HG03378 (cell line): ENCODE measurements around the gene CA6.
"Not testable (repeated sequence)": the region's sequence is repeated elsewhere in the genome, so short reads cannot be mapped to it uniquely, and the experiment has no call there.

ENCODE experiments used
- ATAC-seq: cut with Tn5 transposase; IDR thresholded peaks from one replicate; pipeline ENCODE4 v1.9.1; 2021; ENCODE audit warnings: mild to moderate bottlenecking, moderate library complexity; ENCODE audit not compliant: unreplicated experiment

The CA6 gene

DNA sequence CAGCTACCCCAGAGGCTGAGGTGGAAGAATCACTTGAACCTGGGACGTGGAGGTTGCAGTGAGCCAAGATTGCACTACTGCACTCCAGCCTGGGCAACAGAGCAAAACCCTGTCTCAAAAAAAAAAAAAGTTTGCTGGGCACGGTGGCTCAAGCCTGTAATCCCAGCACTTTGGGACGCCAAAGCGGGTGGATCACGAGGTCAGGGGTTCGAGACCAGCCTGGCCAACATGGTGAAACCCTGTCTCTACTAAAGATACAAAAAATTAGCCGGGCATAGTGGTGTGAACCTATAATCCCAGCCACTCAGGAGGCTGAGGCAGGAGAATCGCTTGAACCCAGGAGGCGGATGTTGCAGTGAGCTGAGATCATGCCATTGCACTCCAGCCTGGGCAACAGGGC, 23.2 kb downstream of the CA6 start:
- ATAC-seq: not testable (repeated sequence)

DNA sequence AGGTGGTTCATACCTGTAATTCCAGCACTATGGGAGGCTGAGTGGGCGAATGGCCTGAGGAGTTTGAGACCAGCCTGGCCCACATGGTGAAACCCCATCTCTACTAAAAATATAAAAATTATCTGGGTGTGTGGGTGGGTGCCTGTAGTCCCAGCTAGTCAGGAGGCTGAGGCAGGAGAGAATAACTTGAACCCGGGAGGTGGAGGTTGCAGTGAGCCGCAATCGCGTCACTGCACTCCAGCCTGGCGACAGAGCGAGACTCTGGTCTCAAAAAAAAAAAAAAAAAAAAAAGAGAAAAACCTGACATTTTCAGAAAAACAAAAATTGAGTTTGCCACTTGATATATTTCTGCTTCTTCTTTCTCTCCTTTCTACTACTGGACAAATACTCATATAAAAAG, 24.3 kb downstream of the CA6 start:
- ATAC-seq: no peak

GRCh38 chr1:8970870-8971337, 25.2 kb downstream of the CA6 start:
- ATAC-seq: no peak

DNA sequence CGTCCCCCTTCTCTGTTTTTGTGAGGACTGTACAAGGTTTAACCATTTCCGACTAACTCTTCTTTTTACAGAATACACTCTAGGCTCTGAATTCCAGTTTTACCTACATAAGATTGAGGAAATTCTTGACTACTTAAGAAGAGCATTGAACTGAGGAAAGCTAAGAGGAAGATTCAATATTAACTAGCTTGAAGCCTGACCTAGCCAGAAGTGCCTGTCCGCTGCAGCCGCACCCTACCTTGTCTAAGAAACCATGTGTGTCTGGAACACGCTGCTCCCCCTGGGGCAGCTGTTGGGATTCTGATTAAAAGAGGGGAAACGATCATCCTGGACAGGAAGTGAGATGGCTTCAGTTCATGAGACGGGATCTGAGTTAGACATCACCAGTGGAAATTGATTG, 28.9 kb downstream of the CA6 start:
- no peak for ATAC-seq

GRCh38 chr1:8976338-8976737, 30.7 kb downstream of the CA6 start:
- no peak for ATAC-seq

DNA sequence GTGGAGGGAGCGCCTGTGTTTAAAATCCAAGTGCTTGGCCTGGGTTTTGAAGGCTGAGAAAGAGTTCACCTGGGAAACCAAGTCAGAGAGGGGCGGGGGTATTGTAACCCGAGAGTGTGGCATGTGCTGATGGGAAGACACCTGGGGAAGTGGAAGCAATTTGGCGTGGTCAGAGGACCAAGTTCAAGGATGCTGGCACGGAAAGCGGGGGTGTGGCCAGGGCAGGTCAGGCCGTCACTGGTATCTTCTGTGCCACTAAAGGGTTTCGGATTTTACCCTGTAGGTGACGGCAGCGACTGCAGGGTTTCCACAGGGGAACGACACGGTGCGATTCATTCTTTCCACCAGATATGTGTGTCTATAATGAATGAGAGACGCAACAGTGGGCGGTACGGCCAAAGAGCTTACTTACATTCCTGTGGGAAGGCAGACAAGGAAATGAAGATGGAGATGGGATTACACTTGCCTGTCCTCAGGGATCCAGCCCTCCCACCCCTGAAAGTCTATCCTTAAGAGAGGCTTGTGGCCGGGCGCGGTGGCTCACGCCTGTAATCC, 31.3 kb downstream of the CA6 start:
- no peak for ATAC-seq

DNA sequence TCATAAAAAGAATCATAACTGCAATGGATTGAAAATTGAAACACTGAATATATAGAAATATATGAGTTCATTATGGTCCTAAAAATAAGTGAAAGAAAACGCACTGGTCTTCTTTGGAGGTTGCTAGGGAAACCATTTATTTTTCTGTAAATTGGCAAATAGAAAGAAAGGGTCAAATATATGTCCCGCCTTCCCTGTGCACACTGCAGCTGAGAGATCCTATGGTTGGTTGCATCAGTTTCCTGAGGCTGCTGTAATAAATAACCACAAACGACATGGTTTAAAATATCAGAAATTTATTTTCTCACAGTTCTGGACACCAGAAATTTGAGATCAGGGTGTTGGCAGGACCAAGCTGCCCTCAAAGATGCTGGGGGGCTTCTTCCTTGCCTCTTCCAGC, 35.0 kb downstream of the CA6 start:
- no peak for ATAC-seq

DNA sequence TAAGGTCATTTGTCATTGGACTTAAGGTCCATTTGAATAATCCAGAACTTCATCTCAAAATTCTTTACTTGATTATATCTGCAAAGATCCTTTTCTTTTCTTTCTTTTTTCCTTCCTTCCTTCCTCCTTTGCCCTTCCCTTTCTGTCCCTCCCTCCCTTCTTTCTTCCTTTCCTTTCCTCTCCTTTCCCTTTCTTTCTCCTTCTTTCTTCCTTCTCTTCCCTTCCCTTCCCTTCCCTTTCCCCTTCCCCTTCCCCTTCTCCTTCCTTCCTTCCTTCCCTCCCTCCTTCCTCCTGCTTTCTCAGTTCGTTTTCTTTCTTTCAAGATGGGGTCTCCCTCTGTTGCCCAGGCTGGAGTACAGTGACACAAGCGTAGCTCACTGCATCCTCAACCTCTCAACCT, 35.5 kb downstream of the CA6 start:
- ATAC-seq: no peak

GRCh38 chr1:8984203-8984602, 38.5 kb downstream of the CA6 start:
- no peak for ATAC-seq

DNA sequence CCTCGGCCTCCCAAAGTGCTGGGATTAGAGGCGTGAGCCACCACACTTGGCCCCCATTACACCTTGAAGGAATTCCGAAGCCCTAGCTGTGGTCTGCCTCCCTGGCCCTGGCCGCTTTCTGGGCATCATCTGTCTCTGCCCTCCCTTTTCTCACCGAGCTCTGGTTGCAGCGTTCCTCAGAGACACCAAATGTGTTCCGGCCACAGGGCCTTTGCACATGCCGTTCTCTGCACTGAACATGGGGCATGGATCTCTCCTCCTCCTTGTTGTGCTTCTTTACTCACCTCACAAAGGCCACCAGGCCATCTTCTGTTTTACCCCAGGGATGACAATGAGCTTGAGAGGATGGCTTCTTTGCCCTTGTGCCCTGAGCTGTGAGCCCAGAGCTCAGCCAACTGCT, 39.3 kb downstream of the CA6 start:
- no peak for ATAC-seq

DNA sequence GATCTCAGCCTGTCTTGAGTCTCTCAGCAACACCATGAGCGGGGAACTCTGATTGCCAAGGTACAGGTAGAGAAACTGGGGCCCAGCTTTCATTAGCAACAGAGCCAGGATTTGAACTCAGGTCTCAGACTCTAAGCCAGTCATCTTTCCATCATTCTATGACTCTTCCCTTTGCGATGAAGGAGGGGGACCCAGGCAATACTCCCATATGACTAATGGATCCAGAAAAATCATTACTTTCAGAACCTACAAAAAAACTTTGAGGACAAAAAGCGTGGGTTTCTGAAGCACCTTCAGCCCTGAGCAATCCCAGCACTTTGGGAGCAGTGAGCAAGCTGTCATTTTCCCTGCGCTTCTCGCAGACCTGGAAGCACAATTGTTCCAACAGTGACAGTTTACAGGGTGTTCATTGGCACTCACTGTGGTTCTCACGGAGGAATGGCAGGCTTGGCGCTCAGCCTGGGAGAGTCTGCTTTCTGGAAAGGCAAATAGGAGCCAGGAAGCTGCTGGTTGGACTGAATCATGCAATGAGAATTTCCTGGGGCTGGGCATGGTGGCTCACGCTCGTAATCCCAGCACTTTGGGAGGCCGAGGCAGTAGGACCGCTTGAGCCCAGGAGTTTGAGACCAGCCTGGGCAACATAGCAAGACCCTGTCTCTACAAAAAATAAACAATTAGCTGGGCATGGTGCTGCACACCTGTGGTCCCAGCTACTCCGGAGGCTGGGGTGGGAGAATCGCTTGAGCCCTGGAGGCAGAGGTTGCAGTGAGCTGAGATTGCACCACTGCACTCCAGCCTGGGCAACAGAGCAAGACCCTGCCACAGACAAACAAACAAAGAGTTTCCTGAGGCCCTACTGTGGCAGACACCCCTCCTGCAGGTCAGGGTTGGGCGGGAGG, 40.5 kb downstream of the CA6 start:
- no peak for ATAC-seq

DNA sequence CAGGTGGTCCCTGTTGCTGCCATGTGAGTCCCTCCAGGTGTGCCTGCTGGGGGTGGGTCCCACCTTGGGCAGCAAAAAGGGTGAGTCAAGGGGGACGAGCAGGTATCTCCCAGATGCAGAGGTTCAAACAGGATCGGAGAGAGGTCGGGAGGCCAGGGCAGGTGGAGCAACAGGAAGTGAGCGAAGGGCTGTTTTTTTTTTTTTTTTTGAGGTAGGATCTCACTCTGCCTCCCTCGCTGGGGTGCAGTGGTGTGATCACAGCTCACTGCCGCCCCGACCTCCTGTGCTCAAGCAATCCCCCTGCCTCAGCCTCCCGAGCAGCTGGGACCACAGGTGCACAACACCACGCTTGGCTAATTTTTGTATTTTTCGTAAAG, 41.1 kb downstream of the CA6 start:
- ATAC-seq: no peak

DNA sequence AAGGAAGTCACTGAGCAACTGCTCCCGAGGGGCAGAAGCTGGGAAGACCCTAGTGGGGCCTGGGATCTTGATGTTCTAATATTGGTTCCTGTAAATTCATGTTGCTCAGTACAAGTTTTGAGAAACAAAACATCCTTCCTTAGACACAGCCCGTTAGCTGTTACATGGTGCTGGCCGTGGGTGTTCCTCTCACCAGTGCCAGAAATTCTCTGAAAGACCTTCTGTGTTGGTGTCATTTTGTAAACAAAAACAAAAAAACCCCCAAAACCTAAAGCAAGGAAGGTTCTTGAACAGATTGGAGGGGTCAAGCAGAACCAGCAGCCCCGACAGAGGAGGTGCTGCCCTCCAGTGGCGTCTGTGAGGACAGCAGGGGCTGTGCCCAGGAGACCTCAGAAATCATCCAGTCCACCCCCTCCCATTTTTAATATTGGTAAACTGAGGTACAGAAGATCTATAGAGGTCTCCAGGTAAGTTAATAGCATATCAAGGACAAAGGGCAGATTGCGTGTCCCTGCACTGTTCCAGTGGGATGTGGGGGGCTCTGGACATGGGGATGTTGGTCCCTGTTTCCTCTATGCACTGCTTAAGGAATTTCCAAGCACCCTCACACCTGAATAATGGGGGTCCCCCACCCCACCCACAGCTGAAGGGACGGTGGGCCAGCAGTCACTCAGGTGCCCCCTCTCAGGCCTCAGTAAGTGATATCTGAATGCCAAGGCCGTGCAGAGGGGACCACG, 42.4 kb downstream of the CA6 start:
- no peak for ATAC-seq

- ATAC-seq: no peak
Measured at GRCh38 chr1:8988618-8988967, 42.9 kb downstream of the CA6 start.

DNA sequence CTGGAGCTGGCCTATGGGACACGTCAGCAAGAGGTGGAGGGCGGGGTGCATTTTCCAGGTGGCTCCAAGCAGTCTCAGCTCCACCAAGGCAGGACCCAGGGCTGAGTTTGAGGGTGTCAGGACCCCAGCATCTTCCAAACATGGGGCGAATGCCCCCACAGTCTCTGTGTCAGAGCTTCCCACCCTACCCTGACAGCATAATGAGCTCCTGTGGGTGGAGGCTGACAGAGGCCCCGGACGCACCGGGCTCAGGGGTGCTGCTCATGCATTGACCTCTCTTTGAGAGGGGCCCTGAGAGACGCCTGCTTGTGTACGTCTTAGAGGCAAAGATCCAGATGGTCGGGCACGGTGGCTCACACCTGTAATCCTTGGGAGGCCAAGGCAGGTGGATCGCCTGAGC, 43.4 kb downstream of the CA6 start:
- no peak for ATAC-seq

- no peak for ATAC-seq
Measured at GRCh38 chr1:8989821-8990220, 44.2 kb downstream of the CA6 start.

GRCh38 chr1:8992936-8993687, 47.4 kb downstream of the CA6 start:
- ATAC-seq: no peak

- ATAC-seq: not testable (repeated sequence)
Measured at GRCh38 chr1:8993962-8994675, 48.5 kb downstream of the CA6 start.

DNA sequence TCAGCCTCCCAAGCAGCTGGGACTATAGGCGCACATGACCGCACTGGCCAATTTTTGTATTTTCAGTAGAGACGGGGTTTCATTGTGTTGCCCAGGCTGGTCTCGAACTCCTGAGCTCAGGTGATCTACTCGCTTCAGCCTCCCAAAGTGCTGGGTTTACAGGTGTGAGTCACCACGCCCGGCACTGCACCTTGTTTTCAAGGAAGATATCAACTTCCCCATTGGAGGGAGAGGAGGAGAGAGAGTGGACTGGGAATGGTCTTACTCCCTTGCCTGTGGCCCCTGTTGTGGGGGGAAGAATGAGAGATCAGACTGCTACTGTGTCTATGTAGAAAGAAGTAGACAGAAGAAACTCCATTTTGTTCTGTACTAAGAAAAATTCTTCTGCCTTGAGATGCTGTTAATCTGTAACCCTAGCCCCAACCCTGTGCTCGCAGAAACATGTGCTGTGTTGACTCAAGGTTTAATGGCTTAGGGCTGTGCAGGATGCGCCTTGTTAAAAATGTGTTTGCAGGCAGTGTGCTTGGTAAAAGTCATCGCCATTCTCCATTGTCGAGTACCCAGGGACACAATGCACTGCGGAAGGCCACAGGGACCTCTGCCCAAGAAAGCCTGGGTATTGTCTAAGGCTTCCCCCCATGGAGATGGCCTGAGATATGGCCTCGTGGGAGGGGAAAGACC, 56.0 kb downstream of the CA6 start:
- not testable (repeated sequence) for ATAC-seq

GRCh38 chr1:9002215-9002560, 56.5 kb downstream of the CA6 start:
- ATAC-seq: not testable (repeated sequence)
